ENCODE results near the gene FANCM.

DNA sequence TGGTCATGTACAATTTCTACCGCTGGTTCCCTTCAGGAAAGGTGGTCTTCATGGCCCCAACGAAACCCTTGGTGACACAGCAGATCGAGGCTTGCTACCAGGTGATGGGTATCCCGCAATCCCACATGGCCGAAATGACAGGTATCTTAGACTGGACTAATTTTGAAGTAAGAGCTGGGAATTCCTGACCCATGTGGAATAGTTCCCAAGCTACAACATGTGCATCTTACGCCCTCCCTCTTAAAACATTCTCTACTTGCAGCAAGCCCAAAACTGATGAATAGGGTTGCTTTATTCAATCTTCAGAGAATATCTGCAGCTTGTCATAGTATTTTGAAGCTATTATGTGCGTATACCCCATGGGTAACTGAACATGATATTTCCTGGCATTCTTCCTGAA, 669 bp downstream of the FANCM start:
- TF ChIP-seq, protein P1, sequence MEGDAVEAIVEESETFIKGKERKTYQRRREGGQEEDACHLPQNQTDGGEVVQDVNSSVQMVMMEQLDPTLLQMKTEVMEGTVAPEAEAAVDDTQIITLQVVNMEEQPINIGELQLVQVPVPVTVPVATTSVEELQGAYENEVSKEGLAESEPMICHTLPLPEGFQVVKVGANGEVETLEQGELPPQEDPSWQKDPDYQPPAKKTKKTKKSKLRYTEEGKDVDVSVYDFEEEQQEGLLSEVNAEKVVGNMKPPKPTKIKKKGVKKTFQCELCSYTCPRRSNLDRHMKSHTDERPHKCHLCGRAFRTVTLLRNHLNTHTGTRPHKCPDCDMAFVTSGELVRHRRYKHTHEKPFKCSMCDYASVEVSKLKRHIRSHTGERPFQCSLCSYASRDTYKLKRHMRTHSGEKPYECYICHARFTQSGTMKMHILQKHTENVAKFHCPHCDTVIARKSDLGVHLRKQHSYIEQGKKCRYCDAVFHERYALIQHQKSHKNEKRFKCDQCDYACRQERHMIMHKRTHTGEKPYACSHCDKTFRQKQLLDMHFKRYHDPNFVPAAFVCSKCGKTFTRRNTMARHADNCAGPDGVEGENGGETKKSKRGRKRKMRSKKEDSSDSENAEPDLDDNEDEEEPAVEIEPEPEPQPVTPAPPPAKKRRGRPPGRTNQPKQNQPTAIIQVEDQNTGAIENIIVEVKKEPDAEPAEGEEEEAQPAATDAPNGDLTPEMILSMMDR (IDR thresholded peaks at IDR 0.05; ENCODE audit: low read length) = no peak
- no peak for TF ChIP-seq EZH2 (IDR thresholded peaks at IDR 0.05; ENCODE audit: borderline replicate concordance, low read length)
